GM19467 (cell line): ENCODE measurements around the gene CYP19A1.
"Not testable (repeated sequence)": the region's sequence is repeated elsewhere in the genome, so short reads cannot be mapped to it uniquely, and the experiment has no call there.

Experiments
- ATAC-seq: cut with Tn5 transposase; IDR thresholded peaks from one replicate; pipeline ENCODE4 v1.9.1; 2021; ENCODE audit warnings: mild to moderate bottlenecking, moderate library complexity; ENCODE audit not compliant: unreplicated experiment

CYP19A1 gene

GRCh38 chr15:51302480-51302879 lies 35.9 kb downstream of the CYP19A1 start:
- no peak for ATAC-seq

- no peak for ATAC-seq
These were observed 39.0 kb downstream of the CYP19A1 start for GRCh38 chr15:51299187-51300015.

GRCh38 chr15:51298620-51299019 lies 39.8 kb downstream of the CYP19A1 start:
- ATAC-seq, result no peak

GRCh38 chr15:51290720-51291119 lies 47.7 kb downstream of the CYP19A1 start:
- ATAC-seq, result no peak

- no peak for ATAC-seq
These were observed 49.1 kb downstream of the CYP19A1 start for GRCh38 chr15:51289290-51289689.

- ATAC-seq, result no peak
These were observed 50.0 kb downstream of the CYP19A1 start for GRCh38 chr15:51288143-51289065.

GRCh38 chr15:51286816-51287215 lies 51.6 kb downstream of the CYP19A1 start:
- no peak for ATAC-seq

- ATAC-seq, result no peak
These were observed 53.0 kb downstream of the CYP19A1 start for GRCh38 chr15:51285399-51285798.

GRCh38 chr15:51284871-51285270 lies 53.5 kb downstream of the CYP19A1 start:
- no peak for ATAC-seq

GRCh38 chr15:51283026-51283425 lies 55.4 kb downstream of the CYP19A1 start:
- ATAC-seq, result no peak

GRCh38 chr15:51282241-51282640 lies 56.2 kb downstream of the CYP19A1 start:
- ATAC-seq, result not testable (repeated sequence)

- ATAC-seq, result no peak
These were observed 56.9 kb downstream of the CYP19A1 start for GRCh38 chr15:51281368-51281967.

- ATAC-seq, result no peak
These were observed 57.6 kb downstream of the CYP19A1 start for GRCh38 chr15:51280838-51281237.

GRCh38 chr15:51279391-51279790 lies 59.0 kb downstream of the CYP19A1 start:
- no peak for ATAC-seq

GRCh38 chr15:51277101-51277500 lies 61.3 kb downstream of the CYP19A1 start:
- no peak for ATAC-seq

GRCh38 chr15:51274956-51275355 lies 63.4 kb downstream of the CYP19A1 start:
- no peak for ATAC-seq

- no peak for ATAC-seq
These were observed 67.7 kb downstream of the CYP19A1 start for GRCh38 chr15:51270706-51271105.

- no peak for ATAC-seq
These were observed 68.9 kb downstream of the CYP19A1 start for GRCh38 chr15:51269496-51269895.

- ATAC-seq, result no peak
These were observed 70.7 kb downstream of the CYP19A1 start for GRCh38 chr15:51267703-51268083.

- no peak for ATAC-seq
These were observed 71.2 kb downstream of the CYP19A1 start for GRCh38 chr15:51267051-51267702.

- no peak for ATAC-seq
These were observed 71.7 kb downstream of the CYP19A1 start for GRCh38 chr15:51266656-51267050.
